ENCODE data around the gene FAF2. TPM values are rescaled to one million over a fixed set of nuclear protein-coding genes. Genes with fewer than 3 reads are reported as not detected.

The FAF2 gene
- total and polyA plus RNA-seq, 4 donors, result 12.7 to 28.3 (median 16.5) TPM

GRCh38 chr5:176412517-176413254 lies 35.5 kb upstream of the FAF2 start:
- 93% methylated on average over 10 of the region's 10 CpGs for WGBS
- Histone ChIP-seq H3K36me3 (ENCODE audit: control insufficient read depth in 4 of 4, insufficient read depth in 3 of 4, low read depth in 1 of 4, low read length in 3 of 4) (peaks cover 0 to 15% (median 3%) of the 10 kb centered on the region in 4 donors), H3K4me3 (ENCODE audit: low read depth in 1 of 3, low read length in 3 of 3) (no peak overlapping the region), H3K27ac (ENCODE audit: low read depth in 1 of 2, low read length in 2 of 2) (no peak overlapping the region), H3K9me3 (ENCODE audit: control insufficient read depth in 4 of 4, low read length in 3 of 4) (no peaks in the 10 kb centered on the region), H3K9ac (ENCODE audit: low read depth in 1 of 2, low read length in 2 of 2) (no peak overlapping the region), H3K4me1 (ENCODE audit: control insufficient read depth in 4 of 4, insufficient read depth in 4 of 4, low read length in 3 of 4) (peaks cover 4 to 19% (median 11%) of the 10 kb centered on the region in 4 donors), H3K27me3 (ENCODE audit: control insufficient read depth in 4 of 4, insufficient read depth in 4 of 4, low read length in 3 of 4) (no peaks in the 10 kb centered on the region)
- TF ChIP-seq YY1 (IDR thresholded peaks at IDR 0.05) (no peak), RXRA (IDR thresholded peaks at IDR 0.05) (no peak), REST (IDR thresholded peaks at IDR 0.05) (no peak), CTCF (IDR thresholded peaks at IDR 0.05; ENCODE audit: low read depth, low read length, missing input control) (no peak), SP1 (IDR thresholded peaks at IDR 0.05) (no peak), HNF4A (conservative IDR thresholded peaks at IDR 0.05) (no peak), FOXA2 (IDR thresholded peaks at IDR 0.05) (no peak), EGR1 (IDR thresholded peaks at IDR 0.05; ENCODE audit: low read depth in 2 of 2) (no peak), HNF4G (IDR thresholded peaks at IDR 0.05) (no peak), ATF3 (IDR thresholded peaks at IDR 0.05) (no peak), TAF1 (conservative IDR thresholded peaks at IDR 0.05) (no peak), GABPA (IDR thresholded peaks at IDR 0.05 in 1 of 2, conservative IDR thresholded peaks at IDR 0.05 in 1 of 2) (no peak), JUND (IDR thresholded peaks at IDR 0.05) (no peak), RAD21 (IDR thresholded peaks at IDR 0.05) (no peak), NR2F2 (IDR thresholded peaks at IDR 0.05) (no peak), ZBTB33 (IDR thresholded peaks at IDR 0.05) (no peak)
- no peak for DNase-seq (ENCODE audit: low spot score)

Measured in liver (tissue), 9 donors.